PFSK-1 (cell line): ENCODE results near the gene IL17C.

ENCODE experiments used
- FOXP2 ChIP-seq: optimal IDR thresholded peaks from 2 replicates; pipeline ENCODE3; 2011; ENCODE audit warnings: borderline replicate concordance, control low read depth, inconsistent platforms; ENCODE audit not compliant: insufficient read depth; ENCODE audit errors: extremely low read length, extremely low read depth
- POLR2AphosphoS5 ChIP-seq: IDR thresholded peaks from 2 replicates; pipeline ENCODE4 v1.6.1; 2012; ENCODE audit warnings: low read depth, mild to moderate bottlenecking, control low read depth, low read length, moderate library complexity
- REST ChIP-seq, 2 experiments: IDR thresholded peaks; 2 replicates each; pipeline versions ENCODE4 v1.6.1 to v1.8.0; 2011 to 2012; ENCODE audit warnings: low read depth in 2 of 2, low read length in 2 of 2, control low read depth in 1 of 2, inconsistent platforms in 1 of 2, mild to moderate bottlenecking in 1 of 2, moderate library complexity in 1 of 2; ENCODE audit not compliant: insufficient read depth in 1 of 2
- SIN3A ChIP-seq: IDR thresholded peaks from 2 replicates; pipeline ENCODE4 v1.6.1; 2012; ENCODE audit warnings: mild to moderate bottlenecking, low read length, moderate library complexity, borderline replicate concordance; ENCODE audit not compliant: insufficient read depth
- TAF1 ChIP-seq: IDR thresholded peaks from 2 replicates; pipeline ENCODE4 v1.6.1; 2012; ENCODE audit warnings: low read length, control low read depth, borderline replicate concordance; ENCODE audit not compliant: insufficient read depth

IL17C gene

DNA sequence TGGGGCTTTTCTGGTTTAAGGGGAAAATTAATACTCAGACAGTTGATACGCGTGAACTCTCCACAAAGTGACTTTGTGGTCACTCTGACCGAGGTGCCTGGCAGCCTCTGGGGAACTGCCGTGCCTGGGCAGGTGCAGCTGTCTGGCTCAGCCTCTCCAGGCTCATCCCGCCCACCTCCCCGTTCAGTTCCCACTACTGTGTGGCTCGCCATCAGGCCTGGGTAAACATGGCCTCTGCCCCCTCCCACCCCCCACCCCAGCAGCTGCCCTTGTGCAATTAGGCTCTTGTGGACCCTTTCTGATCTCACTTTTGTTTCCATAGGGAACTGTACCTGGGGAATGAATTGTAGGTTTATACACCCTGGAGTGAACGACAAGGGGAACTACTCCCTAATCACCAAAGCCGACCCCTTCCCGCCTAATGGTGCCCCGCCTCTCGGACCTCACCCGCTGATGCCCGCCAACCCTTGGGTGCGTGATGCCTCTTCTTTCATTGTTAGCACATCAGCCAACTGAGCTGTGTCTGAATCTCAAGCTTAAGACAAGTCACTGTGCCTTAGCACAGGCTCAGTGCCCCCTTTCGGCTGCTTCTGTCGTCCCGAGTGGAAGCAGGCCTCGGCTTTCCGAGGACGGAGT is 40.4 kb upstream of the IL17C start:
- TF ChIP-seq REST (IDR thresholded peaks at IDR 0.05; ENCODE audit: insufficient read depth in 1 of 2, low read depth in 2 of 2, low read length in 2 of 2) (no peak), FOXP2 (no peak), POLR2AphosphoS5 (no peak), SIN3A (no peak), TAF1 (no peak)

- no peak for TF ChIP-seq TAF1
- TF ChIP-seq POLR2AphosphoS5, result no peak
- TF ChIP-seq REST (IDR thresholded peaks at IDR 0.05; ENCODE audit: insufficient read depth in 1 of 2, low read depth in 2 of 2, low read length in 2 of 2), result no peak
- TF ChIP-seq SIN3A, result no peak
- TF ChIP-seq FOXP2, result no peak
Measured at GRCh38 chr16:88599092-88599733, 39.2 kb upstream of the IL17C start.

DNA sequence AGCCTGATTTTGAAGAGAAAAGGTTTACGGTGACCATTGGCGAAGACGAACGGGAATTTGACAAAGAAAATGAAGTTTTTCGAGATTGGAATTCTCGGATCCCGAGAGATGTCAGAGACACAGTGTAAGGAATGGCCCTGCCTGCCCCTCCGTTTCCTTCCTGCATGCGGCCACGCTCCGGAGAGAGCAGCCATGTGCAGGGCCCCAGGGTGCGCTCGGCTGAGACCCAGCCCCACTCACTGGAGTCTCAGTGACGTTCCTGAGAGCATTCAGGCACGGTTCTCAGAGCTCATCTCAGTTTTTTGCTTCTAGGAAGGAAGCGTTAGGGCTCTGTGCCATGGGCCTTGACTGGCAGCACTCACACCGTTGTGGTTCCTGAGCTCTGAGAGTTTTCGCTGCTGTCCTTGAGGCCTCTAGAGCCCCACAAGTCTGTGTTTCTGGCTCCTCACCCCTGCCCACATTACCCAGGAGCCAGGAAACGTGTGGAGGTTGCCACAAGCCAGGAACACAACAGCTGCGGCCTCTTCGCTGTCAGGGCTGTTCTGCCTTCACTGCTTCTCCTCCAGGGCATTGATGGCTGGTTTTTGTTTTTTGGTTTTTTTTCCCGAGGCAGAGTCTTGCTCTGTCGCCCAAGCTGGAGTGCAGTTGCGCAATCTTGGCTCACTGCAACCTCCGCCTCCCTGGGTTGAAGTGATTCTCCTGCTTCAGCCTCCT is 38.4 kb upstream of the IL17C start:
- no peak for TF ChIP-seq TAF1
- no peak for TF ChIP-seq SIN3A
- no peak for TF ChIP-seq REST (IDR thresholded peaks at IDR 0.05; ENCODE audit: insufficient read depth in 1 of 2, low read depth in 2 of 2, low read length in 2 of 2)
- TF ChIP-seq POLR2AphosphoS5, result no peak
- TF ChIP-seq FOXP2, result no peak

DNA sequence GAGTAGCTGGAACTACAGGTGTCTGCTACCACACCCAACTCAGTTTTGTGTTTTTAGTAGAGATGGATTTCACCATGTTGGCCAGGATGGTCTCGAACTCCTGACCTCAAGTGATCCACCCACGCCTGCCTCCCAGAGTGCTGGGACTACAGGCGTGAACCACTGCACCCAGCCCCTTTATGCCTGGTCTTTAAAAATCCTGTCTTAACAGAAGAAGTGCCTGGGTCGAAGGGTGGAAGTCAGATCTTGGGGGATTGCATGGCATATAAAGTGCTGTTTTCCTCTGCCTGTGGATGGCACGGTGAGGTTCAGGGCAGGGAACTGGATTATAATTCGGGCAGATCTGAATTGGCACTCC is 37.9 kb upstream of the IL17C start:
- TF ChIP-seq SIN3A (no peak), POLR2AphosphoS5 (no peak), REST (IDR thresholded peaks at IDR 0.05; ENCODE audit: insufficient read depth in 1 of 2, low read depth in 2 of 2, low read length in 2 of 2) (no peak), FOXP2 (no peak), TAF1 (no peak)
